GM20431 (cell line): Measurements from ENCODE around the gene CPLANE1.
"Not testable (repeated sequence)": the region's sequence is repeated elsewhere in the genome, so short reads cannot be mapped to it uniquely, and the experiment has no call there.

Experiments used
- in situ Hi-C: fragments of 300-500 bp; cut with MseI, MboI; formaldehyde crosslinking; loops from one replicate; pipeline ENCODE4 v1.15.0; 2020; ENCODE audit warnings: low sequenced_read_pairs; ENCODE audit not compliant: unreplicated experiment

CPLANE1 gene

DNA sequence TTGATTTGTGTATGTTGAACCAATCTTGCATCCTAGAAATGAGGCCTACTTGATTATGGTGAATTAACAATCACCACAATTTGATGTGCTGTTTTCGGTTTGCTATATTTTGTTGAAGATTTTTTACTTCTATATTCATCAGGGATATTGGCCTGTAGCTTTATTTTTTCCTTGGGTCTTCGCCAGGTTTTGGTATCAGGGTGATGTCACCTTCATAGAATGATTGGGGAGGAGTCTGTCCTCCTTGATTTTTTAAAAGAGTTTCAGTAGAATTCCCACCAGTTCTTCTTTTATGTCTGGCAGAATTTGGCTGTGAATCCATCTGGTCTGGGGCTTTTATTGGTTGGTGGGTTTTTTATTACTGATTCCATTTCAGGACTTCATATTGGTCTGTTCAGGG is 115.2 kb downstream of the CPLANE1 start:
- in situ Hi-C loops: no loop called here

DNA sequence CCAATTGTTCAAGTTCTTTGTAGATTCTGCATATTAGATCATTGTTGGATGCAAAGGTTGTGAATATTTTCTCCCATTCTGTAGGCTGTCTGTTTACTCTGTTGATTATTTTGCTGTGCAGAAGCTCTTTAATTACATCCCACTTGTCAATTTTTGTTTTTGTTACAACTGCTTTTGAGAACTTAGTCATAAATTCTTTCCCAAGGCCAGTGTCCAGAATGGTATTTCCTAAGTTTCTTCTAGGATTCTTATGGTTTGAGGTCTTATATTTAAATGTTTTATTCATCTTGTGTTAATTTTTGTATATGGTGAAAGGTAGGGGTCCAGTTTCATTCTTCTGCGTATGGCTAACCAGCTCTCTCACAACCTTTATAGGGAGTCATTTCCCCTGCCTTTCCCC is 116.5 kb downstream of the CPLANE1 start:
- in situ Hi-C loops: no loop called here

DNA sequence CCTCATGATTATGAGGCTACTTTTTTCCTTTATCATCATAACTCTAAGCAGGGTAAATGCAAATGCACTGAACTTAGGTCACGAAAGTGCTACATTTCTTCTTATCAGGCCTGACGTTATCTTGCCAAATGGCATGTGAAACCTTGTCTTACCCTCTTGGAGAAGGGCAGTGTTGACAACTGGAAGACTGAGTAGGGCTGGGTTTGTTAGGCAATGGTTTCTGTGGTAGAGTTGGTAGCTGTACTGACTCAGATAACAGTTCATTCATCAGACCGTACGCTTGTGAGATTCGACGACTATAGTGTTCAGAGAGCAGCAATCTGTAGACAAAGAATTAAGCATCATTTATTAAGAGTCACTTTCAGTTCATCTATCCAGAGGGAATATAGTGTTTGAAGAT is 127.7 kb downstream of the CPLANE1 start:
- in situ Hi-C loops: no loop called here

DNA sequence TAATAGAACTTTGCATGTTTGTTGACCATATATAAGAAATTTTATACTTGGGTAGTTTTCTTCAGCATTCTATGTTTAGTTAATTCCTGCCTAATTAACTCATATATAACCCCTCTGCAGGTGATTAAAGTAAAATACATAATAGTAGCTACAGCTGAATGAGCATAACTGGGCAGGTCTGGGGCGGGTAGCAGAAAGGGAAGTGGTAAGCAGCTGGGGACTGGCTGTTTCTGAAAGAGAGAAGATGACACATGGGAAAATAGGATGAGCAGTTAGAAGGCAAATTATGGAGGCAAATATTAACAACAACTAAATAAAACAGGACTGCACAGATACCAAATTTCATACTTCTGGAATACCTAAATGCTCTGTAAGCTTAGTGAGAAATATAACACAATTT is 128.1 kb downstream of the CPLANE1 start:
- in situ Hi-C loops: no loop called here

DNA sequence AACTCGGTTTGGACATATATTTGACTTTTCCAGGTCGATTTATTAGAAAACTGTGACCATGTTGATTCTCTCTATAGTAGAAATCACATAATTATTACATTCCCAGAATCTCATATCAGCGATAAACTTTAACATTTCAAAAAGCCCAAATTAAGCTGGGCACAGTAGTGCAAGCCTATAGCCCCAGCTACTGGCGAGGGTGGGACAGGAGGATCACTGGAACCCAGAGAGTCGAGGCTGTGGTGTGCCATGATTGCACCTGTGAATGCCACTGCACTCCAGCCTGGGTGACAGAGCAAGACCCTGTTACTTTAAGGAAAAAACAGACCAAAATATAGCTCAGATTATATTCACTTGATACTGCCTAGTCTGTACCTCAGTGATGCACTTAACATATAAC is 128.9 kb downstream of the CPLANE1 start:
- in situ Hi-C loops: no loop called here

DNA sequence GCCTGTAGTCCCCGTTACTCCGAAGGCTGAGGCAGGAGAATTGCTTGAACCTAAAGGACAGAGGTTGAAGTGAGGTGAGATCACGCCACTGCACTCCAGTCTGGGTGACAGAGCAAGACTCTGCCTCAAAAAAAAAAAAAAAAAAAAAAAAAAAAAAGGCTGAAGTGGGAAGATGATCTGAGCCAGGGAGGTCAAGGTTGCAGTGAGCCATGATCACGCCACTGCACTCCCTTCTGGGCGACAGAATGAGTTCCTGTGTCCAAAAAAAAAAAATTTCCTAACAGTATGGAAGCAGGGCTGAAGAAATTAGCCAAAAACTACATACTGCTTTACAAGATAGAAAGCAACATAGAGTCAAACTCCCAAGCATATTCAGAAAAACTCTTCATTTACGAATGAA is 132.8 kb downstream of the CPLANE1 start:
- in situ Hi-C loops: no loop called here

DNA sequence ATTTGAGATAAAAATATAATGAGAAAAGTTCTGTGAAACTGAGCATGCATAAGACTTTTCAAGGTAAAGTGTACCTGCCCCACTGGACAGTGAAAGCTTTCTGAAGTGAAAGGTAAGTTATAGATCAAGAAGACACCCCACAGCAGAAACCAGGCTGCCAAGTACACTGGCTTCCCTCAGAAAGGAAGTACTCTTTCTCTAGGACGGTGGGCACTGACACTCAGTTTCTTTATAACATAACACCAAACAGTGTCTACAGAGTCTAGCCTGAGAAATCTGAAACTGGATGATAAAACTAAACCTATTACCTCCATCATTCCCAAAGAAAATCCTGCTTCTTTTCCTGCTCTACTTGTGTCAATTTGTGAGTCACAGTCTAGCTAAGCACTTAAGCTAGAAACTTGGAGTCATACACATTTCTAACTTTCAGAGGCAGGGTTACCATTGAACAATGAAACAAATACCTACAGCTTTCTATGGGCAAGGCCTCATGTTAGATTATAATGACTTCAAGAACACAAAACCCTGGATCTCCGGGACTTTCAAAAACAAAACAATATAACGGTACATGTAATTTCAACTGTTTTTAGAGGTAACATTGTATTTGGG is 136.7 kb downstream of the CPLANE1 start:
- in situ Hi-C loops: no loop called here

DNA sequence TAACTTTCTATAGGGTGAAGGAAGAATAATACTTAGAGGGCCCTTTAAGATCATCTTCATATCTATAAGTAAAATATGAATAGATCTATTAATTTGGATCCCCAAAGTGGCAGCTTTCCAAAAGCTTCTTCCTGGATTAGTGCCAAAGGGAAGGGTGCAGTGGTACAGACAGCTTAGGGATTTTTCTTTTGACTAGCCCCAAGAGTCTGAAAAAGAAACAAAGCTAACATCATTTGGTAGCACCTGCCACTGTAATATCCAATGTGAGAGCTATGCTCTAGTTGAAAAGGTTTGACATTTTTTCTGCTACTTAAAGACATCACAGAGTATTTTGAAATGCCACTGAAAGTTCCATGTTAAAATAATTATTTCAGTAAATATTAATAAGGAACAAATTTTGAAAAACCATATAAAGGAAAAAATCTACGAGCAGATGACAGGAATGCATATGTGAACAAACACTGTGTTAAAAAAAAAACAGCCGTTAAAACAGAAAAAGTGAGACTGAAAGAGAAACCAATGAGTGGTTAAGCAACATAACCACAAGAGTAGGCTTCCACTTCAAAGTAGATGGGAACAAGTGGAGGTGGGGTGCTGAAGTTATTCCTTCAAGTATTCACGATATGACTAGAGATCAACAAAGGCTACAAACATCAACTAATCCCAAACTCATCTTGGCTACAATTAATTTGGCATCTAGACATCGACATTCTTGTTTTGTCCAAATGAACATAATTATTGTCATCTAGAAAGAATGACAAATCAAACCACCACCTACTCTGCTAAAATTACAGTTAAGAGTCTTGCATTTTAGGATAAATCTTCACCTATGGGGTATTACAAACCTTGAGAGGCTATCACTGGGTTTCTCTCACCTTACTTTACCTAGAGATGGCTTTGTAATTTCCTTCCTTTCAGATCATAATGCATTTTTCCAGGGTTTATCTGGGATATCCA is 137.5 kb downstream of the CPLANE1 start:
- in situ Hi-C loops: no loop called here

DNA sequence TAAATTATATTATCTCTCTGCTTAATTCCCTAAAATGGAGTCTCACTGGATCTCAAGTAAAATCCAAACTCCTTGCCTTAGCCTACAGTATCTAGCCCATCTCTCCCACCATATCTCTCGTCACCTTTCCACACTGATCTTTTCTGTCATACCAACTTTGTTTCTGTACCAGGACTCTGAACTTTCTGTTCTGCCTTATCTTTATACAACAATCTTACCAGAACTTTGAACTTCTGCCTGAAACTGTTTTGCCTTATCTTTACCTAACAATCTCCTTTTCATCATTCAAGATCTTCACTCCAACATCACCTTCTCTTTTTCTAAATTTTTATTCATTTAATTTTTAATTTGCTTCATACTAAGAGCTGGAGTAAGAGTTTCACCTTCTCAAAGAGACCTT is 139.0 kb downstream of the CPLANE1 start:
- in situ Hi-C loops: no loop called here

DNA sequence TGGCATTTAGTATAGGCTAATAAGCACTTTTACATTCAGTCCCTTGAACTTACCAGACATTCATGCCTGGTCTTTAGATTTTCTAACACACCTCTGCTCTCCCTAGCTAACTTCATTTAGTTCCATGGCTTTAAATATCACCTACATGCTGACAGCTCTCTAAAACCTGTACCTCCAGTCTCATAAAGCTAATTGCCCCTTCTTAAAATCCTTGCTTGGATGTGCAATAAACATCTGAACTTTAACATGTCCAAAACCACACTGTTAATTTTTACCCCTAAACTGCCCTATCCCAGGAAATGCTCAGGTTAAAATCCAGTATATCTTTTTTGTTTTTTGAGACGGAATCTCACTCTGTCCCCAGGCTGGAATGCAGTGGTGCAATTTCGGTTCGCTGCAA is 139.8 kb downstream of the CPLANE1 start:
- in situ Hi-C loops: no loop called here

DNA sequence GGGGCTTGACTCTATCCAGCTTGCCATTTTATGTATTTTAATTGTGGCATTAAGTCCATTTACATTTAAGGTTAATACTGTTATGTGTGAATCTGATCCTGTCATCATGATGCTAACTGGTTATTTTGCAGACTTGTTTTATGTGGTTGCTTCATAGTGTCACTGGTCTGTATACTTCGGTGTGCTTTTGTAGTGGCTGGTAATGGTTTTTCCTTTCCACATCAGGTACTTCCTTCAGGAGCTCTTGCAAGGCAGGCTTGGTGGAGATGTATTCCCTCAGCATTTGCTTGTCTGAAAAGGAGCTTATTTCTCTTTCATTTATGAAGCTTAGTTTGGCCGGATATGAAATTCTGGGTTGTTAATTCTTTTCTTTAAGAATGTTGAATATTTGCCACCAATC is 145.9 kb downstream of the CPLANE1 start:
- in situ Hi-C loops: no loop called here

DNA sequence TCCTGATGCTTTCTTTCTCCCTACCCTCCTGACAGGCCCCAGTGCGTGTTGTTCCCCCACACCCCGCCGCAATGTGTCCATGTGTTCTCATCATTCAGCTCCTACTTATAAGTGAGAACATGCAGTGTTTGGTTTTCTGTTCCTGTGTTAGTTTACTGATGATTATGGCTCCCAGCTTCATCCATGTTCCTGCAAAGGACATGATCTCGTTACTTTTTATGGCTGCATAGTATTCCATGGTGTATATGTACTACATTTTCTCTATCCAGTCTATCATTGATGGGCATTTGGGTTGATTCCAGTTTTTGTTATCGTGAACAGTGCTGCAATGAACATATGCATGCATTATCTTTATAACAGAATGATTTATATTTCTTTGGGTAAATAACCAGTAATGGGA is 149.9 kb downstream of the CPLANE1 start:
- in situ Hi-C loops: not testable (repeated sequence)

DNA sequence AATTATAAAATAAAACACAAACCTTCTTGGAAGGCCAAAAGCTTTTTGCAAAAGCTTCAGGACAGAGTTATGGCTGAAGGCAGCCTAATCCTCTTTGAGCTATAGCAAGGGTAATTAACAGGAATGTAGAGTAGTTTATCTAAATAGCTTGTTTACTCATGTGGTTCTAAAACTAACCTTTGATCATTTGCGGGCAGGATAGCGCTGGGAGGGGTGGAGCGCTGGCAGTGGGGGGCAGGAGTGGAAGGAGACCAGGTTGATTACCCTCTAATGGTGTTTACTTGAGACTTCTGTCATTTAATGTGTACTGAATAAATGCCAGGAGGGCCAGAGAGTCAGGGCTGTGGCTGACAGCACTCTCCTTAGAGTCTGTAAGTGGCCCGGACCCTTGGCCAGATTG is 155.4 kb downstream of the CPLANE1 start:
- in situ Hi-C loops: not testable (repeated sequence)

DNA sequence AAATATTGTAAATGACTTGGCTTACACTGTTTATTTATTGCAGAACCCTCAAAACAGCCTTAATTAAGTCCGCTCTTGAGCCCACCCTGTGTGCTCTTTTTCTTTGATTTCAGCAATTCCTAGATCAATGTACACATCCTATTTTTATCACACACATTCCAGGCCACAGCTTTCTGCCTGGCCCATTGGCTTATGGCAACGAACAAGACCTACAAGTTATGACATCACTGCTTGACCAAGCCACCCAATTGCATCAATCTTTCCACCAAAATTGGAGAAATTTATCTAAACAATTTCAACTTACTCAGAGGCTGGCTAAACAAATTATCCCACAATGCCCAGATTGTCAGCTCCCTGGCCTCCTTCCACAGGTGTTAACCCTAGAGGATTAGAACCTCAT is 158.4 kb downstream of the CPLANE1 start:
- in situ Hi-C loops: no loop called here

DNA sequence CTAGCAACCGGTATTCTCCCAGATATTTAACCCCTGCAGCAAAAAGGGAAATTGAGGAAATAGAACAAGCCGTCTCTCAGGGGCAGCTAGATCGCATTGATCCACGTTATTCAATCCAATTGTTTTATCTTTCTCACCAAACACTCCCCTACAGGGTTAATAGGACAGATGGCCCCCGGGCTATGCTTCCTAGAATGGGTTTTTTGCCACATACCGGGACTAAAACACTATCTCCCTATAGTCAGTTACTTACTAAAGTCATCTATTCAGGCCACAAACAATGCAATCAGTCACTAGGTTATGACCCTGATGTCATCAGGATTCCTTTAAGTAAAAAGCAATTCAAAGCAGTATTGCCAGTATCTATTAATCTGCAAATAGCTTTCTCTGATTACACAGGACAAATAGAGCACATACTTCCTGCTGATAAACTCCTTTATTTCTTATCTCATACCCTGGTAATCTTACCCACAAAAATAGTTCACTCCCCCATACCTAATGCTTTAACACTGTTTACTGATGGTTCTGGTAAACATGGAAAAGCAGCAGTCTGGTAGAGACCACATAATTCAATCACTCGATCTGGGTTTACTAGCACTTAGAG is 159.0 kb downstream of the CPLANE1 start:
- in situ Hi-C loops: no loop called here

DNA sequence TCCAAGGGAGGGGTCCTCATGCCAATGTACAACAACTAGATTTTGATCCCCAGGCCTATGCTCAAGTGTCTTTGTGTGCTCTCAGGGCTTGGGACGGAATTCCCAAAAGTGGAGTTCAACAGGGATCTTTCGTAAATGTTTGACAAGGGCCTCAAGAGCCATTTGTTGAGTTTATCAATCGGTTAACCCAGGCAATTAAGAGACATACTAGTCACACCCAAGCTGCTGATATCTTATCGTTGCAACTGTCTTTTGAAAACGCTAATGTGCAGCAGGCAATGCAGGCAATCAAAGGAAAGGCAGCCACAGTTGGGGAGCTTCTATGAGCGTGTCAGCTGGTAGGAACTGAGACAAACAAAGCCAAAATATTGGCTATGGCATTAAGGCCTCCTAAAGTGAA is 161.2 kb downstream of the CPLANE1 start:
- in situ Hi-C loops: no loop called here

DNA sequence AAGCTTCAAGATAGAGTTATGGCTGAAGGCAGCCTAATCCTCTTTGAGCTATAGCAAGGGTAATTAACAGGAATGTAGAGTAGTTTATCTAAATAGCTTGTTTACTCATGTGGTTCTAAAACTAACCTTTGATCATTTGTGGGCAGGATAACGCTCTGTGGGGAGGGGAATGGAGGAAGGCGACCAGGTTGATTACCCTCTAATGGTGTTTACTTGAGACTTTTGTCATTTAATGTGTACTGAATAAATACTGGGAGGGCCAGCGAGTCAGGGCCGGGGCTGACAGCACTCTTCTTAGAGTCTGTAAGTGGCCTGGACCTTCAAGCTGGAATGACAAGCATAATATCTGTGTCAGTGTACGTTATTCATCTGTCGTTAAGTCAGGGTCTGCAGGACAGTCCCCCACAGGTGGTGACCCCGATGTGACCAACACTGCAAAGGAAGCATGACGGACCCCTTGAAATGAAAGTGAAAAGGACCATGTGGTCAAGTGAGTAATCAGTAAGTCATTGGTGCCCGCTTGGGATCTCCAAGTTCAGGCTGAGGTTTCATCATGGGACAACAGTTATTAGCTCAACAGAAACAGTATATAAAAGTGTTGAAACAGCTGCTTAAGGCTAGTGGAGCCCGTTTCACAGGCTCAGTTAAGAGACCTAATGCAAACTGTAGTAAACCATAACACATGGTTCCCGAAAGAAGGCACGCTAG is 162.6 kb downstream of the CPLANE1 start:
- in situ Hi-C loops: no loop called here

DNA sequence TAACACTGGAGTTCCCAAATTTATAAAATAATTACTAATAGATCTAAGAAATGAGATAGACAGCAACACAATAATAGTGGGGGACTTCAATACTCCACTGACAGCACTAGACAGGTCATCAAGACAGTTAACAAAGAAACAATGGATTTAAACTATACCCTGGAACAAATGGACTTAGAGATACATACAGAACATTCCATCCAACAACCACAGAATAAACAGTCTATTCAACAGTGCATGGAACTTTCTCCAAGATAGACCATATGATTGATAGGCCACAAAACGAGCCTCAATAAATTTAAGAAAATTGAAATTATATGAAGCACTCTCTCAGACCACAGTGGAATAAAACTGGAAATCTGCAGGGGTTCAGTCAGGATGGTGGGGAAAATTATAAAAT is 163.2 kb downstream of the CPLANE1 start:
- in situ Hi-C loops: not testable (repeated sequence)

DNA sequence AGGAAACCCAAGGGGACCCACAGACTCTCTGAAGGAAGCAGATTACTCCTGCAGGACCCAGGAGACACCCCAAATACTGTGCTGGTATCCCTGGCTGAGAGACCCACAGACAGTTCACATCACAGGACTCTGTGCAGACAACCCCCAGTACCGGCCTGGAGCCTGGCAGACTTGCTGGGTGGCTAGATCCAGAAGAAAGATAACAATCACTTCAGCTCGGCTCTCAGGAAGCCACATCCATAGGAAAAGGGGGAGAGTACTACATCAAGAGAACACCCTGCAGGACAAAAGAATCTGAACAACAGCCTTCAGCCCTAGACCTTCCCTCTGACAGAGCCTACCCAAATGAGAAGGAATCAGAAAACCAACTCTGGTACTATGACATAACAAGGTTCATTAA is 166.2 kb downstream of the CPLANE1 start:
- in situ Hi-C loops: not testable (repeated sequence)

DNA sequence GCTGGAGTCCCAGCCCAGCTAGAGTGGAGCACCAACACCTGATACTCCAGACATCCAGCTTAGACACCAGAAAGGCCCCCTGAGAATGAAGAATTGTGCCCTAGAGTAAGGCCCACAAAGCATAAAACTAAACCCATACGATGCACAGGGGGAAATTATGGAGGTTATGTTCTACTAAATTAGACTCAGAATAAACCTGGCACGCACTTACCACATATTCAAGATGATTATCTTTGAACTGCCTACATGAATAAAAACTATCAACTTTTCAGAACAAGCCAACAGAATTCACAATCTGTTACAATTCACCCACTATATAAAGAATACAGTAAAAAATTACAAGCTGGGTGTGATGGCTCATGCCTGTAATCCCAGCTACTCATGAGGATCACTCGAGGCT is 168.5 kb downstream of the CPLANE1 start:
- in situ Hi-C loops: no loop called here

DNA sequence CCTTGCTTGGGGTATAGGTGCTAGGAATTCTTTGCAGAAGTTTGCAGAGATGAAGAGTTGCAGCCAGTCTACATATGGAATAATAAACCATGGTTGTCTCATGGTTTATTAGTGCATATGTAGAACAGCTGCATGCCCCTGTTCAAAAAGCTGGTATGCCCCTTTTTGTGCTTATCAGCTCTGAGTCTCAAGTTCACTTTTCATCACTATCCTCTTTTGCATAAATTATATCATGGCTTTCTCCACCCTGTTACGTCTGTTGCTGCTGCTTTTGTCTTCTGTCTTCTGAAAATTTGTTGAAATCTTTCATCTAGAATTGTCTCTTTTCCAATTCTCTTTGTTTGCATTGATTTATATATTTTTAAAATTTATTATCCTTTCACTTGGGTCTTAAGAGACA is 172.0 kb downstream of the CPLANE1 start:
- in situ Hi-C loops: no loop called here
